ENCODE data around the gene KLHL12. TPM values are rescaled to one million over a fixed set of nuclear protein-coding genes. Genes with fewer than 3 reads are reported as not detected.

Gene KLHL12
- total RNA-seq, 1 donor from 2014 or later = 40.6 TPM

GRCh38 chr1:202888221-202888530 lies 38.9 kb downstream of the KLHL12 start:
- peak; percentile 45 for DNase-seq (ENCODE audit: low read depth)

- no peak for DNase-seq (ENCODE audit: low read depth)
These were observed 46.0 kb downstream of the KLHL12 start for GRCh38 chr1:202880961-202881460.

GRCh38 chr1:202880062-202880461 lies 47.0 kb downstream of the KLHL12 start:
- DNase-seq (ENCODE audit: low read depth) = no peak

GRCh38 chr1:202879128-202879527 lies 47.9 kb downstream of the KLHL12 start:
- DNase-seq (ENCODE audit: low read depth) = no peak

- no peak for DNase-seq (ENCODE audit: low read depth)
These were observed 54.0 kb downstream of the KLHL12 start for GRCh38 chr1:202873026-202873425.

- DNase-seq (ENCODE audit: low read depth) = no peak
These were observed 55.7 kb downstream of the KLHL12 start for GRCh38 chr1:202871367-202871766.

GRCh38 chr1:202862679-202863560 lies 64.1 kb downstream of the KLHL12 start:
- DNase-seq (ENCODE audit: low read depth) = no peak

- peak; percentile 67 for DNase-seq (ENCODE audit: low read depth)
These were observed 65.5 kb downstream of the KLHL12 start for GRCh38 chr1:202861420-202862132.

GRCh38 chr1:202860744-202861419 lies 66.2 kb downstream of the KLHL12 start:
- peak; percentile 29 for DNase-seq (ENCODE audit: low read depth)

GRCh38 chr1:202858789-202859414 lies 68.1 kb downstream of the KLHL12 start:
- no peak for DNase-seq (ENCODE audit: low read depth)

- peak; percentile 24 for DNase-seq (ENCODE audit: low read depth)
These were observed 68.7 kb downstream of the KLHL12 start for GRCh38 chr1:202858331-202858730.

GRCh38 chr1:202857136-202857610 lies 69.9 kb downstream of the KLHL12 start:
- no peak for DNase-seq (ENCODE audit: low read depth)

GRCh38 chr1:202856014-202856413 lies 71.0 kb downstream of the KLHL12 start:
- DNase-seq (ENCODE audit: low read depth) = no peak

- no peak for DNase-seq (ENCODE audit: low read depth)
These were observed 72.2 kb downstream of the KLHL12 start for GRCh38 chr1:202854787-202855186.

GRCh38 chr1:202852163-202852904 lies 74.7 kb downstream of the KLHL12 start:
- peak; percentile 44 for DNase-seq (ENCODE audit: low read depth)

- no peak for DNase-seq (ENCODE audit: low read depth)
These were observed 76.3 kb downstream of the KLHL12 start for GRCh38 chr1:202850593-202851362.

GRCh38 chr1:202848191-202848542 lies 78.9 kb downstream of the KLHL12 start:
- no peak for DNase-seq (ENCODE audit: low read depth)

- no peak for DNase-seq (ENCODE audit: low read depth)
These were observed 82.1 kb downstream of the KLHL12 start for GRCh38 chr1:202844935-202845334.

GRCh38 chr1:202844259-202844658 lies 82.8 kb downstream of the KLHL12 start:
- no peak for DNase-seq (ENCODE audit: low read depth)

- no peak for DNase-seq (ENCODE audit: low read depth)
These were observed 84.0 kb downstream of the KLHL12 start for GRCh38 chr1:202843081-202843480.

Data from renal cortical epithelial cell (primary cell).